Measurements from ENCODE around the gene SETDB1. TPM values are rescaled to one million over a fixed set of nuclear protein-coding genes. Genes with fewer than 3 reads are reported as not detected.

The SETDB1 gene
- total RNA-seq, 1 donor from 2014 or later: 47.5 TPM

- no peaks in the 10 kb centered on the region for H3K4me1 ChIP-seq
- H3K27me3 ChIP-seq (ENCODE audit: low read depth): no peaks in the 10 kb centered on the region
- ATAC-seq (no peak), DNase-seq (no peak)
- H3K9me3 ChIP-seq: no peaks in the 10 kb centered on the region
- intact Hi-C loops (cut with DNase I): no loop called here
- no peaks in the 10 kb centered on the region for H3K36me3 ChIP-seq
- H3K4me3 ChIP-seq: no peak overlapping the region
- no peak for TF ChIP-seq CTCF (IDR thresholded peaks at IDR 0.05)
- H3K27ac ChIP-seq: no peak overlapping the region
Observed at GRCh38 chr1:150905301-150905700, 20.9 kb upstream of the SETDB1 start.

DNA sequence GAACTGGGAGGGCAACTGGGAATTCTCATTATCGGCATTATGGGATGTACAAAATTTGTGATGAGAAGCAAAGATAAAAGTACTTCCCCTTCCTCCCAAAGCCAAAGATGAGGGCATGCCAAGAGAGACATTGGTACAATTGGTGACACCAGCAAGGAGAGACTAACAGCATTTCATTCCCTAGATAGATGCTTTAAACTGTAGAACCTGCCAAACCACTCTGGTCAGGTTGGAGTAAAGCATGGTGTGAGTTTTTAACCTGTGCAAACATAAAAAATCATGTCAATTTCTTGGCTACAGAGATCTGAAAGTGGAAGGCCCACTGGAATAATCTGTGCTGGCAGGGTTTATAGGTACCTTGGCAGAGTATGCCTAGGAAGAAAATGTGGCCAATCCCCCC is 19.8 kb upstream of the SETDB1 start:
- Histone ChIP-seq H3K27me3 (ENCODE audit: low read depth) (no peaks in the 10 kb centered on the region), H3K9me3 (no peaks in the 10 kb centered on the region), H3K4me3 (no peak overlapping the region), H3K27ac (no peak overlapping the region), H3K4me1 (no peaks in the 10 kb centered on the region), H3K36me3 (no peaks in the 10 kb centered on the region)
- TF ChIP-seq CTCF (IDR thresholded peaks at IDR 0.05): no peak
- peak in 1 of 2 donors; percentile 11 for ATAC-seq
- no peak for DNase-seq
- intact Hi-C loops (cut with DNase I): no loop called here

DNA sequence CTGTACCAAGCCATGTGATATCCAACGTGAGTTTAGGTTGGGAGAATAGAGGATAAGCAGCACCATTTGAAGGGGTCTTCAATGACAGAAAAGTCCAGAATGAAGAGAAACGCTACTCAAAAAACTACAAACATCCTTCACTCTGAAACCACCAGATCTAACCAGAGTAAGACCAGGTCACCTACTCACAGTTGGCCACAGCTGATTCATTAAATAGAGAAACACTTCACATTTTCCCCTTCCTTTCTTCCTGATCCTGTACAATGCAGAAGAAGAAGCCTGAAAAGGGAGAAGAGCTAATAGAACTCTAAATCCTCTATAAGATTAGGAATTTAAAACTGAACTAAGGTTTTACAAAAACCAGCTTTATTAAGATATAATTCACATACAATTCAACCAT is 19.4 kb upstream of the SETDB1 start:
- intact Hi-C loops (cut with DNase I): no loop called here
- Histone ChIP-seq H3K27me3 (ENCODE audit: low read depth) (no peaks in the 10 kb centered on the region), H3K4me3 (no peak overlapping the region), H3K27ac (no peak overlapping the region), H3K4me1 (no peaks in the 10 kb centered on the region), H3K36me3 (no peaks in the 10 kb centered on the region), H3K9me3 (no peaks in the 10 kb centered on the region)
- TF ChIP-seq CTCF (IDR thresholded peaks at IDR 0.05): no peak
- ATAC-seq (no peak), DNase-seq (no peak)

DNA sequence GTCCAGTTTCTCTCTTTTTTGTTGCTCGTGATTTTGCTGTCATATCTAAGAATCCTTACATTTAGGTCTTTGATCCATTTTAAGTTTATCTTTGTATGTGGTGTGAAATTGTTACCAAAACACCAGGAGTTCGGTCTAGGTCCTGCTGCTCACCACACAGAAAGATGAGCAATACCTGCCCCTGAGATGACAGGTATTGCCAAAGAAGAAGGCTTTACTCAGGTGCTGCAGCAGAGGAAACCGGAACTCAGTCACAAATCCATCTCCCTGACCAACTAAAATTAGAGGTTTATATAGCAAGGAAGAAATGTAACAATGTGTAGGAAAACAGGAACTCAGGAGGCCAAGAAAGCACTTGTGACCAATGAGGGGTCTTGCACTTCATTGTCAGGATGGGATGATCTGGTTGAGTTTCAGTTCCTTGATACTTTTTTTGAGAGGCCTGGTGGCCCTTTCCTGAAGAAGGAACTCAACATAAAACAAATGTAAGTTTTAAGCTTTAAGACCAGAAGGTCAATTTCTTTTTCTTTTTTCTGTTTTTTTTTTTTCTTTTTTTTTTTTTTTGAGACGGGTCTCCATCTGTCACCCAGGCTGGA is 16.5 kb upstream of the SETDB1 start:
- intact Hi-C loops (cut with DNase I): no loop called here
- no peaks in the 10 kb centered on the region for H3K4me1 ChIP-seq
- no peak for ATAC-seq

GRCh38 chr1:150912623-150913022 is 13.5 kb upstream of the SETDB1 start:
- DNase-seq: no peak
- H3K4me1 ChIP-seq: no peaks in the 10 kb centered on the region
- intact Hi-C loops (cut with DNase I): no loop called here
- no peaks in the 10 kb centered on the region for H3K27me3 ChIP-seq (ENCODE audit: low read depth)
- H3K27ac ChIP-seq: no peak overlapping the region
- ATAC-seq: no peak
- TF ChIP-seq CTCF (IDR thresholded peaks at IDR 0.05): no peak
- H3K36me3 ChIP-seq: no peaks in the 10 kb centered on the region
- no peak overlapping the region for H3K4me3 ChIP-seq
- no peaks in the 10 kb centered on the region for H3K9me3 ChIP-seq

More for the DNA sequence above, 16.5 kb upstream of the SETDB1 start:
- Histone ChIP-seq H3K4me3 (no peak overlapping the region), H3K27ac (no peak overlapping the region), H3K9me3 (no peaks in the 10 kb centered on the region), H3K36me3 (no peaks in the 10 kb centered on the region), H3K27me3 (ENCODE audit: low read depth) (no peaks in the 10 kb centered on the region)
- no peak for TF ChIP-seq CTCF (IDR thresholded peaks at IDR 0.05)
- DNase-seq: no peak
